Heart left ventricle (tissue), 13 donors: ENCODE data around the gene BCAR1.

Experiments used
- POLR2A ChIP-seq, 2 donors: fragments of 450-650 bp; IDR thresholded peaks; one replicate each; pipeline ENCODE4 v1.6.1; 2017; ENCODE audit warnings: antibody characterized with exemption in 2 of 2, mild to moderate bottlenecking in 2 of 2, moderate library complexity in 2 of 2
- TF ChIP-seq, protein P1 (sequence below), 12 donors: fragments of 200-600 bp; sonication (generic) in 4 of 12; IDR thresholded peaks; one replicate each; pipeline versions ENCODE4 v1.5.0 to v1.8.0; 2018 to 2022; ENCODE audit warnings: antibody characterized with exemption in 12 of 12, mild to moderate bottlenecking in 5 of 12
- donor health status: ischemic (EF 13 %, LVEDD 7.1; RV severe dilation, severe dysfunction).
- donor health status: DM: no; HTN: yes; CAD: no.
- donor health status: DM: no; HTN: no; CAD: no.
- donor health status: ischemic (EF 25% LVEDD 6.9; RV normal size, moderate dysfunction).
- donor health status: ischemic (EF 25% LVEDD 5.7; RV mildly dilated, moderate dysfunction).
- donor health status: ischemic (EF 35%, LVEDD 5.7; RV mildly dilated, moderate dysfunction).
- donor health status: nonischemic (EF 11% LVEDD 7.7; RV severe dilation, severe dysfunction).
- donor health status: DM: yes; HTN: yes; CAD: no.
- donor health status: PGD.
- donor health status: ischemic (EF 29% LVEDD 5.4; RV normal size, mild dysfunction).
- donor health status: nonischemic (EF 23%, LVEDD 6.1; RV moderate dilation, normal function).

DNA sequence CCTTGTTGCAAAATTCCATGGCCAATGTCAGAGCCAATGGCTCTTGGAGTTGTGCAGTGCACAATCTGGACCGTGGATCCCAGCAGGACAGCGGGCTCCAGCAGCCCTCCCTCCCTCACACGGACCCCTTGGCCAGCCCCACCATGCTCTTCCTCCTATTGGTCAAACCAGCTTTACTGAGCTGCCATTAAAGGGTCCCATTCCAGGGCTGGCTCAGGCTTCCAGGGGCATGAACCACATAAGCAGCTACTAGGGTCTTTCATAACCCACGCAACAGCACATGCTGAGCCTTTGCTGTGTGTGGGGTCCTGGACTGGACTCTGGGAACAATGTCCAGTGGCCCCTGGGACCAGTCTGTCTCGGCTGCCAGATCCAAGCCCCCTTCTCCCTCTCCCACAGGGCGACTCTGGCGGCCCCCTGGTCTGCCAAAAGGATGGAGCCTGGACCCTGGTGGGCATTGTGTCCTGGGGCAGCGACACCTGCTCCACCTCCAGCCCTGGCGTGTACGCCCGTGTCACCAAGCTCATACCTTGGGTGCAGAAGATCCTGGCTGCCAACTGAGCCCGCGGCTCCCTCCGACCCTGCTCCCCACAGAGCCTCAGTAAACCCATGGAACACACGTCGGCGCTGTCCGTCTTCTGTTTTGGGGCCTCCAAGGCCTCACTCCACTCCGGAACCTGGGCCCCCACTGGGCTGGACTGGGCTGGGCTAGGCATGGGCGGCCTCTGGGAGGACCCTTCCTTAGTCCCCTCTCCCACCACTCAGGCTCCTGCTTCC, 26.9 kb downstream of the BCAR1 start:
- TF ChIP-seq, protein P1, sequence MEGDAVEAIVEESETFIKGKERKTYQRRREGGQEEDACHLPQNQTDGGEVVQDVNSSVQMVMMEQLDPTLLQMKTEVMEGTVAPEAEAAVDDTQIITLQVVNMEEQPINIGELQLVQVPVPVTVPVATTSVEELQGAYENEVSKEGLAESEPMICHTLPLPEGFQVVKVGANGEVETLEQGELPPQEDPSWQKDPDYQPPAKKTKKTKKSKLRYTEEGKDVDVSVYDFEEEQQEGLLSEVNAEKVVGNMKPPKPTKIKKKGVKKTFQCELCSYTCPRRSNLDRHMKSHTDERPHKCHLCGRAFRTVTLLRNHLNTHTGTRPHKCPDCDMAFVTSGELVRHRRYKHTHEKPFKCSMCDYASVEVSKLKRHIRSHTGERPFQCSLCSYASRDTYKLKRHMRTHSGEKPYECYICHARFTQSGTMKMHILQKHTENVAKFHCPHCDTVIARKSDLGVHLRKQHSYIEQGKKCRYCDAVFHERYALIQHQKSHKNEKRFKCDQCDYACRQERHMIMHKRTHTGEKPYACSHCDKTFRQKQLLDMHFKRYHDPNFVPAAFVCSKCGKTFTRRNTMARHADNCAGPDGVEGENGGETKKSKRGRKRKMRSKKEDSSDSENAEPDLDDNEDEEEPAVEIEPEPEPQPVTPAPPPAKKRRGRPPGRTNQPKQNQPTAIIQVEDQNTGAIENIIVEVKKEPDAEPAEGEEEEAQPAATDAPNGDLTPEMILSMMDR (IDR thresholded peaks at IDR 0.05) = no peak
- no peak for TF ChIP-seq POLR2A (IDR thresholded peaks at IDR 0.05)
